H1 (cell line): Measurements from ENCODE around the gene SECTM1. TPM values are rescaled to one million over a fixed set of nuclear protein-coding genes. Genes with fewer than 3 reads are reported as not detected.
A peak's percentile ranks its signal among the peaks of the same experiment; 100 is the strongest.

Experiments used
- CTCF ChIA-PET: fragments of 300-600 bp; sonication (Branson Sonifier 250); formaldehyde crosslinking; loops from one replicate; lab custom pipeline; 2021; ENCODE audit not compliant: partially characterized antibody; lab: Charles Lee
- POLR2A ChIA-PET: fragments of 300-600 bp; sonication (Branson Sonifier 250); formaldehyde crosslinking; loops from one replicate; lab custom pipeline; 2021; ENCODE audit warnings: inconsistent platforms; ENCODE audit not compliant: partially characterized antibody; lab: Charles Lee
- DNase-seq, 2 experiments: peaks; one replicate each; pipeline versions ENCODE4 v3.0.0 to v3.0.0-alpha.2; 2010 to 2022; ENCODE audit warnings: low spot score in 2 of 2, low read depth in 1 of 2, mixed read lengths in 1 of 2
- FAIRE-seq: peaks from 2 replicates; lab custom pipeline; 2011; peaks lifted over from hg19 to GRCh38; lab: Jason Lieb, UNC
- H2AFZ ChIP-seq: 2 replicates; pipeline ENCODE4 v1.8.1; 2012; ENCODE audit warnings: low read length, inconsistent platforms
- H2AK5ac ChIP-seq: 2 replicates; pipeline ENCODE4 v1.6.1; 2013; ENCODE audit warnings: low read depth, low read length
- H2BK120ac ChIP-seq: replicated peaks from 2 replicates; pipeline ENCODE3; 2013; ENCODE audit warnings: low read depth, low read length, inconsistent platforms
- H2BK12ac ChIP-seq: 2 replicates; pipeline ENCODE4 v1.6.1; 2013; ENCODE audit warnings: low read depth, low read length
- H2BK15ac ChIP-seq: 2 replicates; pipeline ENCODE4 v1.6.1; 2013; ENCODE audit warnings: low read length
- H2BK20ac ChIP-seq: 2 replicates; pipeline ENCODE4 v1.6.1; 2013; ENCODE audit warnings: low read length
- H2BK5ac ChIP-seq: 2 replicates; pipeline ENCODE4 v1.6.1; 2013; ENCODE audit warnings: low read depth, low read length
- H3K14ac ChIP-seq: 2 replicates; pipeline ENCODE4 v1.6.1; 2013; ENCODE audit warnings: inconsistent platforms; ENCODE audit not compliant: insufficient read length
- H3K18ac ChIP-seq: 2 replicates; pipeline ENCODE4 v1.6.1; 2013; ENCODE audit warnings: low read length; ENCODE audit errors: extremely low read depth
- H3K23ac ChIP-seq: 2 replicates; pipeline ENCODE4 v1.6.1; 2013; ENCODE audit warnings: inconsistent platforms; ENCODE audit not compliant: insufficient read length
- H3K23me2 ChIP-seq: 2 replicates; pipeline ENCODE4 v1.6.1; 2013; ENCODE audit warnings: low read depth, low read length
- H3K27ac ChIP-seq: 2 replicates; pipeline ENCODE4 v1.6.1; 2011; ENCODE audit warnings: low read depth, low read length, inconsistent platforms
- H3K27me3 ChIP-seq, 4 experiments: replicated peaks in 1 of 4; 1 replicate in 1 of 4; 2 replicates in 3 of 4; pipeline versions ENCODE4 v1.6.1 to v1.8.1; 2011 to 2013; ENCODE audit warnings: low read length in 3 of 4, mild to moderate bottlenecking in 3 of 4, inconsistent platforms in 2 of 4, mixed read lengths in 2 of 4, moderate library complexity in 1 of 4; ENCODE audit not compliant: control insufficient read depth in 3 of 4, insufficient read depth in 3 of 4; ENCODE audit errors: extremely low read depth in 1 of 4
- H3K36me3 ChIP-seq, 4 experiments: 2 replicates each; pipeline versions ENCODE4 v1.6.1 to v1.8.1; 2011 to 2013; ENCODE audit warnings: mild to moderate bottlenecking in 4 of 4, low read length in 3 of 4, moderate library complexity in 2 of 4, control low read depth in 1 of 4, inconsistent platforms in 1 of 4; ENCODE audit not compliant: insufficient read depth in 4 of 4, control insufficient read depth in 2 of 4
- H3K4ac ChIP-seq: replicated peaks from 2 replicates; pipeline ENCODE3; 2013; ENCODE audit warnings: low read length, low read depth, mixed read lengths, inconsistent platforms; ENCODE audit not compliant: insufficient read length
- H3K4me1 ChIP-seq, 4 experiments: replicated peaks in 1 of 4; 1 replicate in 1 of 4; 2 replicates in 3 of 4; pipeline versions ENCODE4 v1.6.1 to v1.8.1; 2011 to 2013; ENCODE audit warnings: low read length in 3 of 4, inconsistent platforms in 2 of 4, mixed read lengths in 1 of 4; ENCODE audit not compliant: insufficient read depth in 4 of 4, control insufficient read depth in 3 of 4
- H3K4me2 ChIP-seq, 2 experiments: 2 replicates each; pipeline versions ENCODE4 v1.6.1 to v1.8.1; 2011 to 2013; ENCODE audit warnings: low read depth in 2 of 2, low read length in 2 of 2, control low read depth in 1 of 2, inconsistent platforms in 1 of 2, mild to moderate bottlenecking in 1 of 2; ENCODE audit not compliant: insufficient read depth in 1 of 2
- H3K4me3 ChIP-seq, 4 experiments: fragments of 200-600, 300-600 bp in 1 of 4; sonication (generic), shearing (Covaris generic), sonication (Bioruptor Twin) in 1 of 4; 2 replicates each; pipeline versions ENCODE4 v1.5.1 to v1.8.1; 2011 to 2016; ENCODE audit warnings: low read length in 4 of 4, low read depth in 3 of 4, control low read depth in 2 of 4, inconsistent platforms in 2 of 4, mild to moderate bottlenecking in 2 of 4, mixed read lengths in 1 of 4, moderate library complexity in 1 of 4; ENCODE audit not compliant: insufficient read depth in 2 of 4; ENCODE audit errors: extremely low read depth in 1 of 4
- H3K56ac ChIP-seq: replicated peaks from 2 replicates; pipeline ENCODE3; 2013; ENCODE audit warnings: low read depth, mild to moderate bottlenecking, mixed read lengths, low read length, inconsistent platforms; ENCODE audit not compliant: insufficient read length
- H3K79me1 ChIP-seq: 2 replicates; pipeline ENCODE4 v1.6.1; 2013; ENCODE audit warnings: low read depth, low read length, control low read depth
- H3K79me2 ChIP-seq, 2 experiments: 2 replicates each; pipeline versions ENCODE4 v1.6.1 to v1.8.1; 2012 to 2013; ENCODE audit warnings: low read length in 2 of 2, mild to moderate bottlenecking in 2 of 2, inconsistent platforms in 1 of 2; ENCODE audit not compliant: insufficient read depth in 2 of 2, control insufficient read depth in 1 of 2
- H3K9ac ChIP-seq, 4 experiments: replicated peaks in 1 of 4; 1 replicate in 1 of 4; 2 replicates in 3 of 4; pipeline versions ENCODE4 v1.6.1 to v1.8.1; 2011 to 2013; ENCODE audit warnings: low read depth in 3 of 4, low read length in 3 of 4, control low read depth in 2 of 4, mild to moderate bottlenecking in 2 of 4, moderate library complexity in 2 of 4, inconsistent platforms in 1 of 4; ENCODE audit errors: extremely low read depth in 1 of 4
- H3K9me3 ChIP-seq, 2 experiments: 2 replicates each; pipeline versions ENCODE4 v1.6.1 to v1.8.1; 2012 to 2013; ENCODE audit warnings: mild to moderate bottlenecking in 2 of 2, moderate library complexity in 2 of 2, control low read depth in 1 of 2, inconsistent platforms in 1 of 2, low read depth in 1 of 2, low read length in 1 of 2, mixed read lengths in 1 of 2; ENCODE audit not compliant: insufficient read depth in 2 of 2
- H4K20me1 ChIP-seq, 2 experiments: replicated peaks in 1 of 2; 2 replicates each; pipeline versions ENCODE3 to v1.8.1; 2011 to 2013; ENCODE audit warnings: inconsistent platforms in 2 of 2, low read length in 2 of 2, mild to moderate bottlenecking in 1 of 2; ENCODE audit not compliant: insufficient read depth in 2 of 2, control insufficient read depth in 1 of 2
- H4K5ac ChIP-seq: 2 replicates; pipeline ENCODE4 v1.6.1; 2013; ENCODE audit warnings: low read length, low read depth, mixed read lengths, inconsistent platforms; ENCODE audit not compliant: insufficient read length
- H4K8ac ChIP-seq: 2 replicates; pipeline ENCODE4 v1.8.0; 2013; ENCODE audit warnings: mild to moderate bottlenecking, moderate library complexity, low read length, inconsistent platforms; ENCODE audit not compliant: insufficient read depth; ENCODE audit errors: extremely low read depth
- H4K91ac ChIP-seq: replicated peaks from 2 replicates; pipeline ENCODE3; 2013; ENCODE audit warnings: low read length, mixed read lengths, inconsistent platforms; ENCODE audit not compliant: insufficient read length
- ASH2L ChIP-seq: fragments of 200-600, 300-600 bp; sonication (generic); IDR thresholded peaks from one replicate; pipeline ENCODE4 v1.7.1; 2017; ENCODE audit warnings: low read length
- E2F6 ChIP-seq: IDR thresholded peaks from 2 replicates; pipeline ENCODE4 v1.6.1; 2012; ENCODE audit warnings: inconsistent platforms
- JUND ChIP-seq: IDR thresholded peaks from 2 replicates; pipeline ENCODE4 v1.6.1; 2011; ENCODE audit warnings: mild to moderate bottlenecking, improper control_type of control experiment, low read length
- KDM5A ChIP-seq: fragments of 200-600 bp; IDR thresholded peaks from 2 replicates; pipeline ENCODE4 v1.7.1; 2012; ENCODE audit warnings: mild to moderate bottlenecking, low read length, inconsistent platforms, mixed read lengths
- POLR2AphosphoS5 ChIP-seq: IDR thresholded peaks from 2 replicates; pipeline ENCODE4 v1.6.1; 2011; ENCODE audit warnings: low read depth, low read length
- POU5F1 ChIP-seq: IDR thresholded peaks from 2 replicates; pipeline ENCODE4 v1.6.1; 2011; ENCODE audit warnings: low read depth, mild to moderate bottlenecking, low read length, moderate library complexity
- SP2 ChIP-seq: IDR thresholded peaks from 2 replicates; pipeline ENCODE4 v1.6.1; 2012; ENCODE audit warnings: mild to moderate bottlenecking, low read length, inconsistent platforms
- SP4 ChIP-seq: IDR thresholded peaks from 2 replicates; pipeline ENCODE4 v1.6.1; 2012; ENCODE audit warnings: low read length, inconsistent platforms
- SUZ12 ChIP-seq: fragments of 200-600 bp; sonication (generic); IDR thresholded peaks from 2 replicates; pipeline ENCODE4 v1.6.1; 2012; ENCODE audit warnings: mild to moderate bottlenecking, inconsistent platforms, low read length, moderate library complexity, mixed read lengths
- WGBS, 2 experiments: shearing (Covaris generic) in 1 of 2; methylation state at CpG; one replicate each; pipeline versions ENCODE4 v1.1.6 to v1.1.7; 2013 to 2015; ENCODE audit warnings: low lambda C conversion rate in 2 of 2, mixed read lengths in 2 of 2, inconsistent platforms in 1 of 2, low coverage in 1 of 2, missing lambda C conversion rate in 1 of 2; ENCODE audit not compliant: insufficient replicate concordance in 2 of 2, insufficient coverage in 1 of 2, insufficient read length in 1 of 2; ENCODE audit errors: extremely low coverage in 1 of 2, missing lambda C conversion rate in 1 of 2; 5-methylcytosine and 5-hydroxymethylcytosine counted together
- polyA plus RNA-seq, 7 experiments: library from polyadenylated mRNA; depleted of rRNA in 3 of 7; stranded (reverse) in 5 of 7; unstranded in 2 of 7; fragments of >200 nt in 5 of 7; fragments of 200-250 nt in 2 of 7; gene quantifications; 1 replicate in 5 of 7; 2 replicates in 1 of 7; 4 replicates in 1 of 7; pipeline versions ENCODE4 v1.2.1 to v1.2.3, GENCODE V29; 2011 to 2013; ENCODE audit warnings: missing spikeins in 2 of 7, mixed read lengths in 2 of 7
- total RNA-seq: library from RNA; stranded (reverse); fragmentation: NEBNext Ultra II Directional; extraction: Animal tissue kit (Norgen Biotek cat#: 25700); gene quantifications from 2 replicates; pipeline ENCODE4 v1.2.1, GENCODE V29; 2021

The SECTM1 gene
- total and polyA plus RNA-seq, 2 of the 8 experiments (the other 6 are each of a cell fraction or from before 2014, with no cell fraction given), result 0.20 to 0.65 TPM

- H3K27ac ChIP-seq, result no peak overlapping the region
- H2BK5ac ChIP-seq, result no peak overlapping the region; the same call in 1 of the 2 replicates
- no peak overlapping the region for H2BK12ac ChIP-seq
- no peak overlapping the region for H4K91ac ChIP-seq
- no peak overlapping the region for H2AK5ac ChIP-seq
- no peak overlapping the region for H2BK120ac ChIP-seq
- POLR2A ChIA-PET, result interaction anchor here (0.6 to 2.4 kb wide), 5 partner anchors 9 to 69 kb away, joined by 3 to 18 read pairs (median 3); partner anchors contain the start of gene CSNK1D
- no peak overlapping the region for H3K18ac ChIP-seq
- H3K23me2 ChIP-seq, result no peaks in the 10 kb centered on the region
- no peak overlapping the region for H3K4ac ChIP-seq
- 0 out of 2 replicates have a peak overlapping the region, but pooled peaks have one; percentile 29 for H2BK15ac ChIP-seq
- FAIRE-seq, result no peak
- H4K8ac ChIP-seq, result peak overlapping the region; percentile 68; the same call in 1 of the 2 replicates
- H3K9ac ChIP-seq, result no peak overlapping the region
- TF ChIP-seq POLR2AphosphoS5, result no peak
- no peak for TF ChIP-seq SUZ12
- TF ChIP-seq E2F6, result no peak
- TF ChIP-seq ASH2L, result no peak
- TF ChIP-seq JUND, result no peak
- no peak for TF ChIP-seq POU5F1
- no peak for TF ChIP-seq SP2
- no peak for TF ChIP-seq KDM5A
- TF ChIP-seq SP4, result no peak
- H2BK20ac ChIP-seq, result no peak overlapping the region
- no peaks in the 10 kb centered on the region for H4K20me1 ChIP-seq
- H2AFZ ChIP-seq, result no peak overlapping the region
- CTCF ChIA-PET, result interaction anchor here (0.7 to 2.3 kb wide), 5 partner anchors 12 to 75 kb away, joined by 3 to 9 read pairs (median 3); partner anchors contain the start of gene CD7
- no peaks in the 10 kb centered on the region for H3K79me1 ChIP-seq
- DNase-seq, result peak in 1 of 2 experiments; percentile 46
- whole genome bisulfite sequencing, 2 experiments, result 85% methylated on average over 23 of the region's 23 CpGs; no CpG with 5 or more reads in 1 of the 2 experiments
- H3K4me1 ChIP-seq, result no peaks in the 10 kb centered on the region
- no peak overlapping the region for H3K56ac ChIP-seq
- no peaks in the 10 kb centered on the region; a peak in 1 of 8 replicates for H3K36me3 ChIP-seq
- no peak overlapping the region for H3K4me2 ChIP-seq
- no peak overlapping the region for H3K23ac ChIP-seq
- no peak overlapping the region for H3K4me3 ChIP-seq
- H3K9me3 ChIP-seq, result no peaks in the 10 kb centered on the region
- no peak overlapping the region for H4K5ac ChIP-seq
- no peaks in the 10 kb centered on the region for H3K79me2 ChIP-seq
- H3K14ac ChIP-seq, result no peak overlapping the region
- H3K27me3 ChIP-seq, result no peaks in the 10 kb centered on the region
Measured at GRCh38 chr17:82304826-82305726, 28.5 kb downstream of the SECTM1 start.
